Smooth muscle cell (in vitro differentiated cells): ENCODE data around the gene PEX14. TPM values are rescaled to one million over a fixed set of nuclear protein-coding genes. Genes with fewer than 3 reads are reported as not detected.

Experiments used
- DNase-seq: peaks from one replicate; lab custom pipeline; 2025; ENCODE audit not compliant: unreplicated experiment; lab: John Stamatoyannopoulos, UW
- H2AFZ ChIP-seq: fragments of 200-600 bp; sonication (generic); 2 replicates; pipeline ENCODE4 v1.6.0; 2016; ENCODE audit warnings: antibody characterized with exemption, low read depth, mild to moderate bottlenecking
- H3F3A ChIP-seq: fragments of 200-600 bp; sonication (generic); 2 replicates; pipeline ENCODE4 v1.6.0; 2017; ENCODE audit warnings: antibody characterized with exemption, low read depth
- H3K27ac ChIP-seq: fragments of 200-600 bp; sonication (generic); 2 replicates; pipeline ENCODE4 v1.5.1; 2016; ENCODE audit warnings: low read depth, mild to moderate bottlenecking
- H3K27me3 ChIP-seq: fragments of 200-600 bp; sonication (generic); 2 replicates; pipeline ENCODE4 v1.6.1; 2016; ENCODE audit warnings: low read depth, mild to moderate bottlenecking
- H3K36me3 ChIP-seq: fragments of 200-600 bp; sonication (generic); 2 replicates; pipeline ENCODE4 v1.5.1; 2016; ENCODE audit warnings: low read depth
- H3K4me1 ChIP-seq: fragments of 200-600 bp; sonication (generic); 2 replicates; pipeline ENCODE4 v1.5.1; 2016; ENCODE audit warnings: low read depth
- H3K4me2 ChIP-seq: fragments of 200-600 bp; sonication (generic); 2 replicates; pipeline ENCODE4 v1.6.0; 2016; ENCODE audit warnings: mild to moderate bottlenecking
- H3K4me3 ChIP-seq: fragments of 200-600 bp; sonication (generic); 2 replicates; pipeline ENCODE4 v1.5.1; 2016; ENCODE audit warnings: mild to moderate bottlenecking
- H3K79me2 ChIP-seq: fragments of 200-600 bp; sonication (generic); 2 replicates; pipeline ENCODE4 v1.6.0; 2016; ENCODE audit warnings: low read depth, mild to moderate bottlenecking
- H3K9ac ChIP-seq: fragments of 200-600 bp; sonication (generic); 2 replicates; pipeline ENCODE4 v1.6.0; 2016; ENCODE audit warnings: low read depth
- H3K9me3 ChIP-seq: fragments of 200-600 bp; sonication (generic); replicated peaks from 2 replicates; pipeline ENCODE4 v1.5.1; 2016; ENCODE audit warnings: low read depth
- H4K20me1 ChIP-seq: fragments of 200-600 bp; sonication (generic); 2 replicates; pipeline ENCODE4 v1.6.0; 2016; ENCODE audit warnings: low read depth
- WGBS: methylation state at CpG from one replicate; pipeline ENCODE4 v1.1.7; 2016; ENCODE audit warnings: low lambda C conversion rate; 5-methylcytosine and 5-hydroxymethylcytosine counted together
- polyA plus RNA-seq: library from polyadenylated mRNA; unstranded; fragments of >200 nt; fragmentation: Nextera tagmentation; extraction: Ambion mirVana; gene quantifications from 2 replicates; pipeline ENCODE4 v1.2.1, GENCODE V29; 2016
- total RNA-seq: library from RNA; depleted of rRNA; stranded (reverse); fragments of >200 nt; gene quantifications from 2 replicates; pipeline ENCODE4 v1.2.3, GENCODE V29; 2014
- TF ChIP-seq, protein P1 (sequence below): fragments of 200-600 bp; sonication (generic); IDR thresholded peaks from 2 replicates; pipeline ENCODE4 v1.5.1; 2017; ENCODE audit warnings: borderline replicate concordance, mild to moderate bottlenecking, antibody characterized with exemption; ENCODE audit not compliant: insufficient read depth, poor library complexity, severe bottlenecking

The PEX14 gene
- total and polyA plus RNA-seq, 2 experiments from 2014 or later: 14.2 to 15.2 TPM

GRCh38 chr1:10641976-10642375 lies 167.2 kb downstream of the PEX14 start:
- H3K27ac ChIP-seq: no peak overlapping the region
- 100% methylated on average over 3 of the region's 24 CpGs for WGBS
- no peak overlapping the region for H3K9ac ChIP-seq
- peaks cover 18% of the 10 kb centered on the region for H3K27me3 ChIP-seq
- TF ChIP-seq, protein P1, sequence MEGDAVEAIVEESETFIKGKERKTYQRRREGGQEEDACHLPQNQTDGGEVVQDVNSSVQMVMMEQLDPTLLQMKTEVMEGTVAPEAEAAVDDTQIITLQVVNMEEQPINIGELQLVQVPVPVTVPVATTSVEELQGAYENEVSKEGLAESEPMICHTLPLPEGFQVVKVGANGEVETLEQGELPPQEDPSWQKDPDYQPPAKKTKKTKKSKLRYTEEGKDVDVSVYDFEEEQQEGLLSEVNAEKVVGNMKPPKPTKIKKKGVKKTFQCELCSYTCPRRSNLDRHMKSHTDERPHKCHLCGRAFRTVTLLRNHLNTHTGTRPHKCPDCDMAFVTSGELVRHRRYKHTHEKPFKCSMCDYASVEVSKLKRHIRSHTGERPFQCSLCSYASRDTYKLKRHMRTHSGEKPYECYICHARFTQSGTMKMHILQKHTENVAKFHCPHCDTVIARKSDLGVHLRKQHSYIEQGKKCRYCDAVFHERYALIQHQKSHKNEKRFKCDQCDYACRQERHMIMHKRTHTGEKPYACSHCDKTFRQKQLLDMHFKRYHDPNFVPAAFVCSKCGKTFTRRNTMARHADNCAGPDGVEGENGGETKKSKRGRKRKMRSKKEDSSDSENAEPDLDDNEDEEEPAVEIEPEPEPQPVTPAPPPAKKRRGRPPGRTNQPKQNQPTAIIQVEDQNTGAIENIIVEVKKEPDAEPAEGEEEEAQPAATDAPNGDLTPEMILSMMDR: no peak
- peaks cover 6% of the 10 kb centered on the region for H3K4me1 ChIP-seq
- DNase-seq: no peak
- H4K20me1 ChIP-seq: no peaks in the 10 kb centered on the region
- H3F3A ChIP-seq: no peaks in the 10 kb centered on the region
- H3K4me2 ChIP-seq: no peak overlapping the region
- H2AFZ ChIP-seq: no peak overlapping the region
- no peaks in the 10 kb centered on the region for H3K36me3 ChIP-seq
- no peaks in the 10 kb centered on the region for H3K9me3 ChIP-seq
- H3K4me3 ChIP-seq: no peak overlapping the region
- H3K79me2 ChIP-seq: no peaks in the 10 kb centered on the region

DNA sequence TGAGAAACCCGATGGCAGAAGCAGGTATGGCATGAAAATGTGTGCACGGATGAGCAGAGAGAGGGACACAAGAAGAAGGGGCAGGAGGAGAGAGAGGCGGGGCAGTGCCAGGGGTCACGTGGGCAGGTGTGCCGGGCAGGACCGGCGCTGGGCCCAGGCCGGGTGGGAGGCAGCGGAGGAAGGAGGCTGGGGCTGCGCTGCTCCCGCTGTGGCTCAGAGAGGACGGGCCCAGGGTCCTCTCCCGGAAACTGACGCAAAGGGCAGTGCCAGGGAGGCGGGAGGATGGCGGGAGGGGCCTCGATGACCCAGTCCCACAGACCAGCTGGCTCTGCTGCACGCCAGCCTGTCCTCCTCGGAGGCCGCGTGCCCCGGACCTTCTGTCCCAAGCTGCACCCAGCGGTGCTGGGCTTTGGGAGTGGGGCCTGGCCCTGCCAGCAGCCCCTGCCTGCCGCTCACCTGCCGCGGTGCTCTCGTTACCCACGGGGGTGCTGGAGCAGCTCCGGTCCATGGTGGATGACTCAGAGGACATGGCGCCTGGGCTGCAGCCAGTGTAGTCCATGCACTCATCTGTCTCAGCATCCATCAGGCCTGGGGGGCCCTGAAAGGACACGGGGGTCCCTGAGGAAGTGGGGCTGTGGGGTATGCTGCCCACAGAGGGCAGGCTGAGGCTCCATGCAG lies 167.8 kb downstream of the PEX14 start:
- H3K27ac ChIP-seq: no peak overlapping the region
- peaks cover 6% of the 10 kb centered on the region for H3K4me1 ChIP-seq
- H2AFZ ChIP-seq: no peak overlapping the region
- H4K20me1 ChIP-seq: no peaks in the 10 kb centered on the region
- no peak for DNase-seq
- peaks cover 15% of the 10 kb centered on the region for H3K27me3 ChIP-seq
- no peak overlapping the region for H3K4me2 ChIP-seq
- no peaks in the 10 kb centered on the region for H3K36me3 ChIP-seq
- no peaks in the 10 kb centered on the region for H3K79me2 ChIP-seq
- no peaks in the 10 kb centered on the region for H3F3A ChIP-seq
- TF ChIP-seq, protein P1: no peak
- no peak overlapping the region for H3K9ac ChIP-seq
- no peak overlapping the region for H3K4me3 ChIP-seq
- no peaks in the 10 kb centered on the region for H3K9me3 ChIP-seq
- WGBS: 89% methylated on average over 26 of the region's 31 CpGs

- H3K79me2 ChIP-seq: no peaks in the 10 kb centered on the region
- no peak overlapping the region for H3K4me3 ChIP-seq
- no peak overlapping the region for H3K27ac ChIP-seq
- H3K27me3 ChIP-seq: peaks cover 5% of the 10 kb centered on the region
- no peak overlapping the region for H3K9ac ChIP-seq
- 91% methylated on average over 17 of the region's 17 CpGs for WGBS
- H3K9me3 ChIP-seq: no peaks in the 10 kb centered on the region
- H3K4me2 ChIP-seq: no peak overlapping the region
- DNase-seq: no peak
- TF ChIP-seq, protein P1: no peak
- no peak overlapping the region for H2AFZ ChIP-seq
- no peaks in the 10 kb centered on the region for H3K4me1 ChIP-seq
- H3K36me3 ChIP-seq: no peaks in the 10 kb centered on the region
- no peaks in the 10 kb centered on the region for H3F3A ChIP-seq
- H4K20me1 ChIP-seq: no peaks in the 10 kb centered on the region
Measured at GRCh38 chr1:10643607-10644306, 169.0 kb downstream of the PEX14 start.
